ENCODE measurements around the gene RALGPS2. TPM values are rescaled to one million over a fixed set of nuclear protein-coding genes. Genes with fewer than 3 reads are reported as not detected.

The RALGPS2 gene
- polyA plus RNA-seq, 1 of the 3 experiments (the other 2 are of a cell fraction) = 5.1 TPM

GRCh38 chr1:178874966-178875365 is 149.9 kb downstream of the RALGPS2 start (continued):
- TF ChIP-seq REST (IDR thresholded peaks at IDR 0.05; ENCODE audit: low read depth, low read length) (no peak), JUND (IDR thresholded peaks at IDR 0.05) (no peak), GABPA (IDR thresholded peaks at IDR 0.05; ENCODE audit: low read depth) (no peak)

GRCh38 chr1:178875936-178876335 is 150.9 kb downstream of the RALGPS2 start:
- Histone ChIP-seq H3K9me2 (no peaks in the 10 kb centered on the region), H3K27ac (ENCODE audit: low read depth in 2 of 2, low read length in 1 of 2) (no peak overlapping the region), H3F3A (replicated peaks; ENCODE audit: insufficient read depth) (no peaks in the 10 kb centered on the region), H3K9me3 (no peaks in the 10 kb centered on the region), H4K20me1 (ENCODE audit: insufficient read depth) (no peaks in the 10 kb centered on the region), H3K36me3 (replicated peaks in 1 of 2; ENCODE audit: control insufficient read depth in 1 of 2, insufficient read depth in 2 of 2, low read length in 1 of 2) (peaks cover 5 to 13% of the 10 kb centered on the region in 2 experiments), H2AFZ (ENCODE audit: low read depth) (no peak overlapping the region), H3K4me2 (no peak overlapping the region), H3K4me1 (ENCODE audit: control insufficient read depth in 1 of 2, insufficient read depth in 2 of 2, low read depth in 1 of 2, low read length in 1 of 2) (peaks cover 9 to 16% of the 10 kb centered on the region in 2 experiments; a peak in 3 of 4 replicates), H3K9ac (no peak overlapping the region), H3K79me2 (ENCODE audit: insufficient read depth) (no peaks in the 10 kb centered on the region), H3K27me3 (ENCODE audit: insufficient read depth) (no peaks in the 10 kb centered on the region), H3K4me3 (ENCODE audit: low read depth in 2 of 2, low read length in 1 of 2) (no peak overlapping the region)
- CTCF ChIA-PET = no interaction called here
- POLR2A ChIA-PET = no interaction called here
- no peak for DNase-seq
- TF ChIP-seq USF1 (IDR thresholded peaks at IDR 0.05; ENCODE audit: borderline replicate concordance, low read depth) = no peak

- Histone ChIP-seq H3F3A (replicated peaks; ENCODE audit: insufficient read depth) (no peaks in the 10 kb centered on the region), H3K4me2 (no peak overlapping the region), H3K79me2 (ENCODE audit: insufficient read depth) (no peaks in the 10 kb centered on the region), H3K27ac (ENCODE audit: low read depth in 2 of 2, low read length in 1 of 2) (no peak overlapping the region), H3K9me2 (no peaks in the 10 kb centered on the region), H3K27me3 (ENCODE audit: insufficient read depth) (no peaks in the 10 kb centered on the region), H4K20me1 (ENCODE audit: insufficient read depth) (no peaks in the 10 kb centered on the region), H3K36me3 (replicated peaks in 1 of 2; ENCODE audit: control insufficient read depth in 1 of 2, insufficient read depth in 2 of 2, low read length in 1 of 2) (peaks cover 8 to 15% of the 10 kb centered on the region in 2 experiments), H3K9ac (no peak overlapping the region), H3K9me3 (no peaks in the 10 kb centered on the region), H2AFZ (ENCODE audit: low read depth) (no peak overlapping the region), H3K4me1 (ENCODE audit: control insufficient read depth in 1 of 2, insufficient read depth in 2 of 2, low read depth in 1 of 2, low read length in 1 of 2) (no peaks in the 10 kb centered on the region; a peak in 1 of 4 replicates), H3K4me3 (ENCODE audit: low read depth in 2 of 2, low read length in 1 of 2) (no peak overlapping the region)
- no peak for DNase-seq
- POLR2A ChIA-PET = no interaction called here
- TF ChIP-seq SMC3 (IDR thresholded peaks at IDR 0.05; ENCODE audit: low read depth, low read length) (no peak), MEF2A (IDR thresholded peaks at IDR 0.05; ENCODE audit: borderline replicate concordance, low read depth) (no peak), POLR2AphosphoS5 (IDR thresholded peaks at IDR 0.05; ENCODE audit: low read depth, low read length) (no peak), JUND (IDR thresholded peaks at IDR 0.05) (no peak), IRF3 (IDR thresholded peaks at IDR 0.05; ENCODE audit: low read depth, low read length) (no peak), ZBTB33 (IDR thresholded peaks at IDR 0.05; ENCODE audit: borderline replicate concordance, low read depth) (no peak), RXRA (IDR thresholded peaks at IDR 0.05; ENCODE audit: borderline replicate concordance, low read depth) (no peak), RCOR1 (IDR thresholded peaks at IDR 0.05; ENCODE audit: low read length) (no peak), FOSL2 (IDR thresholded peaks at IDR 0.05; ENCODE audit: borderline replicate concordance, low read depth) (no peak), MAX (IDR thresholded peaks at IDR 0.05; ENCODE audit: low read depth) (no peak), MXI1 (IDR thresholded peaks at IDR 0.05; ENCODE audit: low read depth, low read length) (no peak), RFX5 (IDR thresholded peaks at IDR 0.05; ENCODE audit: low read length) (no peak)
- CTCF ChIA-PET = interaction anchor here (1.1 kb wide), 1 partner anchor 124 kb away, joined by 3 read pairs; no protein-coding TSS in a partner anchor
- 82% methylated on average over 3 of the region's 3 CpGs for WGBS (ENCODE audit: low lambda C conversion rate)
These were observed 152.9 kb downstream of the RALGPS2 start for GRCh38 chr1:178877896-178878295.
